ENCODE data around the gene FMN1. TPM values are rescaled to one million over a fixed set of nuclear protein-coding genes. Genes with fewer than 3 reads are reported as not detected.

The FMN1 gene
- total and polyA plus RNA-seq, 10 of the 15 experiments (the other 5 are each of a cell fraction or from before 2014, with no cell fraction given), result 0.05 to 0.16 (median 0.08) TPM; not detected in 4

DNA sequence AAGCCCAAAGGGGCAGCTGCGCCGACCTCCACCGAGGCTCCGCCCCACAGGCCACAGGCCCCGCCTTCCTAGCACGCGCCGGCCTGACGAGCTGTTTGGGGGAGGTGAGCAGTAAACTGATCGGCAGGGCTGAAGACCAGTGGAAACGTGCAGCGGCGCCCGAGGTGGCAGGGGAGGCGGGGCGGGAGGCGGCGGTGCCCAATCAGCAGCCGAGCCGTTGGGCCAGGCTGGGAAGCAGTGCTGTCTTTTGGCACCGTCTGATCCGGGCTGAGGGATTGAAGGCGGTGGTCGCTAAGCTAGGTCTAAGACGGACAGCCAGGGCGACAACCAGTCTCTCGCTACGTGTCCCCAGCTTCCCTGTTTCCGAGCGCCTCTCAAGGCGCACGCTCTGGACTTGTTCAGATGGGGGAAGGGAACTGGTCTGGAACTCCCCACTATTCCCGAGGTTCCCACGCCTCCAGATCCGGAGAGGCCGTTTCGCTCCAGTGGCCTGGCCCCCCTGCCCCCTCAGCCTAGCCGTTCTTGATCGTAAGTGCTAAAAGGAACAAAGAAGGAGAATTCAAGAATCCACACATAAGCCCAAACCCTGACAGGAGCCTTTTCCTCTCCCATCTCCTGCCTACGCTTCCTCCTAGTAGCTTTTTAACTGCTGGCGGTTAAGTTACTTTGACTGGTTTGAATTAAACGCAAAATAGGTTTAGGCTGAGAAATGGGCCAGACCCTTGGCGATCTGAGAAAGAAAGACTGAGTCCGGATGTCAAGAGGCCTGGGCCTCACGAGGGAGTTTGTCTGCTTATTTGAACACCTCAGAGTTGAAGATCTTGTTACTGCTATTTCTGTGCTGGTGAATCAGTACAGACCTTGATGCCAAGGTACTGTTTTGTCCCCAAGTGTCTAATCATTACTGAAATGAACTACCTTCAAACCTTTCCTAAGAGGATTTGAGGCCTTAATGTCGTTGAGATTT, at the start of gene FMN1 (continued):
- TF ChIP-seq POLR2AphosphoS2 (IDR thresholded peaks at IDR 0.05; ENCODE audit: low read depth, low read length), result no peak
- TF ChIP-seq CREM (IDR thresholded peaks at IDR 0.05; ENCODE audit: low read depth), result no peak
- TF ChIP-seq, protein P1, sequence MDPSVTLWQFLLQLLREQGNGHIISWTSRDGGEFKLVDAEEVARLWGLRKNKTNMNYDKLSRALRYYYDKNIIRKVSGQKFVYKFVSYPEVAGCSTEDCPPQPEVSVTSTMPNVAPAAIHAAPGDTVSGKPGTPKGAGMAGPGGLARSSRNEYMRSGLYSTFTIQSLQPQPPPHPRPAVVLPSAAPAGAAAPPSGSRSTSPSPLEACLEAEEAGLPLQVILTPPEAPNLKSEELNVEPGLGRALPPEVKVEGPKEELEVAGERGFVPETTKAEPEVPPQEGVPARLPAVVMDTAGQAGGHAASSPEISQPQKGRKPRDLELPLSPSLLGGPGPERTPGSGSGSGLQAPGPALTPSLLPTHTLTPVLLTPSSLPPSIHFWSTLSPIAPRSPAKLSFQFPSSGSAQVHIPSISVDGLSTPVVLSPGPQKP (IDR thresholded peaks at IDR 0.05; ENCODE audit: low read depth, low read length), result no peak
- no peak for TF ChIP-seq CBFB (IDR thresholded peaks at IDR 0.05; ENCODE audit: low read depth)
- TF ChIP-seq ZNF622 (IDR thresholded peaks at IDR 0.05), result no peak
- TF ChIP-seq MEF2B (IDR thresholded peaks at IDR 0.05; ENCODE audit: partially characterized antibody, poor library complexity, severe bottlenecking), result no peak
- TF ChIP-seq, protein P2, sequence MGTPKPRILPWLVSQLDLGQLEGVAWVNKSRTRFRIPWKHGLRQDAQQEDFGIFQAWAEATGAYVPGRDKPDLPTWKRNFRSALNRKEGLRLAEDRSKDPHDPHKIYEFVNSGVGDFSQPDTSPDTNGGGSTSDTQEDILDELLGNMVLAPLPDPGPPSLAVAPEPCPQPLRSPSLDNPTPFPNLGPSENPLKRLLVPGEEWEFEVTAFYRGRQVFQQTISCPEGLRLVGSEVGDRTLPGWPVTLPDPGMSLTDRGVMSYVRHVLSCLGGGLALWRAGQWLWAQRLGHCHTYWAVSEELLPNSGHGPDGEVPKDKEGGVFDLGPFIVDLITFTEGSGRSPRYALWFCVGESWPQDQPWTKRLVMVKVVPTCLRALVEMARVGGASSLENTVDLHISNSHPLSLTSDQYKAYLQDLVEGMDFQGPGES (IDR thresholded peaks at IDR 0.05), result no peak
- TF ChIP-seq SP1 (IDR thresholded peaks at IDR 0.05; ENCODE audit: low read depth, low read length), result peak; percentile 87
- TF ChIP-seq, protein P3, sequence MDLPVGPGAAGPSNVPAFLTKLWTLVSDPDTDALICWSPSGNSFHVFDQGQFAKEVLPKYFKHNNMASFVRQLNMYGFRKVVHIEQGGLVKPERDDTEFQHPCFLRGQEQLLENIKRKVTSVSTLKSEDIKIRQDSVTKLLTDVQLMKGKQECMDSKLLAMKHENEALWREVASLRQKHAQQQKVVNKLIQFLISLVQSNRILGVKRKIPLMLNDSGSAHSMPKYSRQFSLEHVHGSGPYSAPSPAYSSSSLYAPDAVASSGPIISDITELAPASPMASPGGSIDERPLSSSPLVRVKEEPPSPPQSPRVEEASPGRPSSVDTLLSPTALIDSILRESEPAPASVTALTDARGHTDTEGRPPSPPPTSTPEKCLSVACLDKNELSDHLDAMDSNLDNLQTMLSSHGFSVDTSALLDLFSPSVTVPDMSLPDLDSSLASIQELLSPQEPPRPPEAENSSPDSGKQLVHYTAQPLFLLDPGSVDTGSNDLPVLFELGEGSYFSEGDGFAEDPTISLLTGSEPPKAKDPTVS (IDR thresholded peaks at IDR 0.05; ENCODE audit: low read depth, low read length), result no peak
- TF ChIP-seq POLR2AphosphoS5 (IDR thresholded peaks at IDR 0.05; ENCODE audit: low read length), result no peak
- no peak for TF ChIP-seq SIN3A (IDR thresholded peaks at IDR 0.05; ENCODE audit: low read depth, low read length)
- no peak for TF ChIP-seq JUNB (IDR thresholded peaks at IDR 0.05)
- TF ChIP-seq, protein P4, sequence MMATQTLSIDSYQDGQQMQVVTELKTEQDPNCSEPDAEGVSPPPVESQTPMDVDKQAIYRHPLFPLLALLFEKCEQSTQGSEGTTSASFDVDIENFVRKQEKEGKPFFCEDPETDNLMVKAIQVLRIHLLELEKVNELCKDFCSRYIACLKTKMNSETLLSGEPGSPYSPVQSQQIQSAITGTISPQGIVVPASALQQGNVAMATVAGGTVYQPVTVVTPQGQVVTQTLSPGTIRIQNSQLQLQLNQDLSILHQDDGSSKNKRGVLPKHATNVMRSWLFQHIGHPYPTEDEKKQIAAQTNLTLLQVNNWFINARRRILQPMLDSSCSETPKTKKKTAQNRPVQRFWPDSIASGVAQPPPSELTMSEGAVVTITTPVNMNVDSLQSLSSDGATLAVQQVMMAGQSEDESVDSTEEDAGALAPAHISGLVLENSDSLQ (IDR thresholded peaks at IDR 0.05), result peak; percentile 97
- TF ChIP-seq RFX5 (IDR thresholded peaks at IDR 0.05; ENCODE audit: low read depth, low read length), result no peak
- TF ChIP-seq DPF2 (IDR thresholded peaks at IDR 0.05), result no peak
- no peak for TF ChIP-seq CHD2 (IDR thresholded peaks at IDR 0.05; ENCODE audit: borderline replicate concordance, low read depth, low read length)
- no peak for TF ChIP-seq JUND (IDR thresholded peaks at IDR 0.05; ENCODE audit: low read depth, low read length)
- TF ChIP-seq CEBPB (IDR thresholded peaks at IDR 0.05; ENCODE audit: borderline replicate concordance in 1 of 2, low read depth in 2 of 2, low read length in 2 of 2), result no peak
- TF ChIP-seq TAF1 (IDR thresholded peaks at IDR 0.05; ENCODE audit: borderline replicate concordance, low read depth, low read length), result no peak
- no peak for TF ChIP-seq CHD4 (IDR thresholded peaks at IDR 0.05)
- TF ChIP-seq NFIC (IDR thresholded peaks at IDR 0.05; ENCODE audit: low read depth, low read length), result no peak
- TF ChIP-seq TARDBP (IDR thresholded peaks at IDR 0.05; ENCODE audit: borderline replicate concordance), result no peak
- TF ChIP-seq GABPA (IDR thresholded peaks at IDR 0.05; ENCODE audit: low read depth), result no peak
- TF ChIP-seq POU2F2 (IDR thresholded peaks at IDR 0.05; ENCODE audit: borderline replicate concordance, low read depth, low read length), result no peak
- no peak for TF ChIP-seq BRCA1 (IDR thresholded peaks at IDR 0.05; ENCODE audit: low read depth, low read length)
- peak; percentile 31; the same call in 1 of the 2 replicates for TF ChIP-seq CREB1 (IDR thresholded peaks at IDR 0.05; ENCODE audit: low read depth)
- TF ChIP-seq, protein P5, sequence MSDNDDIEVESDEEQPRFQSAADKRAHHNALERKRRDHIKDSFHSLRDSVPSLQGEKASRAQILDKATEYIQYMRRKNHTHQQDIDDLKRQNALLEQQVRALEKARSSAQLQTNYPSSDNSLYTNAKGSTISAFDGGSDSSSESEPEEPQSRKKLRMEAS (IDR thresholded peaks at IDR 0.05; ENCODE audit: low read depth, low read length), result no peak

All from GM12878 (cell line).